Daoy (cell line): ENCODE measurements around the gene OSM. TPM values are rescaled to one million over a fixed set of nuclear protein-coding genes. Genes with fewer than 3 reads are reported as not detected.

Source experiments
- DNase-seq: peaks from one replicate; pipeline ENCODE4 v3.0.0-alpha.2; 2015; ENCODE audit warnings: low read depth
- total RNA-seq: library from RNA; depleted of rRNA; stranded (reverse); fragments of >200 nt; shearing (Covaris generic); gene quantifications from 2 replicates; pipeline ENCODE4 v1.2.3, GENCODE V29; 2014

OSM gene
- total RNA-seq, 1 experiment from 2014 or later = 0.06 TPM

- DNase-seq = no peak
Observed at GRCh38 chr22:30297991-30298701, 31.5 kb upstream of the OSM start.

- DNase-seq = no peak
Observed at GRCh38 chr22:30297276-30297990, 30.8 kb upstream of the OSM start.

GRCh38 chr22:30296833-30297232 is 30.2 kb upstream of the OSM start:
- no peak for DNase-seq

- no peak for DNase-seq
Observed at GRCh38 chr22:30296324-30296723, 29.7 kb upstream of the OSM start.

GRCh38 chr22:30295576-30295975 is 28.9 kb upstream of the OSM start:
- no peak for DNase-seq

GRCh38 chr22:30294830-30295229 is 28.2 kb upstream of the OSM start:
- no peak for DNase-seq

- DNase-seq = no peak
Observed at GRCh38 chr22:30294066-30294465, 27.4 kb upstream of the OSM start.

- DNase-seq = no peak
Observed at GRCh38 chr22:30293026-30293425, 26.4 kb upstream of the OSM start.

- DNase-seq = no peak
Observed at GRCh38 chr22:30292069-30292970, 25.7 kb upstream of the OSM start.

- peak; percentile 64 for DNase-seq
Observed at GRCh38 chr22:30291058-30291892, 24.6 kb upstream of the OSM start.

- DNase-seq = peak; percentile 78
Observed at GRCh38 chr22:30290342-30291057, 23.8 kb upstream of the OSM start.

- no peak for DNase-seq
Observed at GRCh38 chr22:30289980-30290313, 23.3 kb upstream of the OSM start.

- peak; percentile 99 for DNase-seq
Observed at GRCh38 chr22:30289141-30289979, 22.7 kb upstream of the OSM start, which contains the start of gene CASTOR1. CASTOR1 (minus strand) TSS chr22:30289505; CDS start chr22:30289497, 8 bp downstream.

GRCh38 chr22:30288419-30289140 is 21.9 kb upstream of the OSM start:
- DNase-seq = no peak

- DNase-seq = peak; percentile 95
Observed at GRCh38 chr22:30287648-30288418, 21.2 kb upstream of the OSM start.

- DNase-seq = peak; percentile 76
Observed at GRCh38 chr22:30286813-30287647, 20.4 kb upstream of the OSM start.

GRCh38 chr22:30286331-30286730 is 19.7 kb upstream of the OSM start:
- DNase-seq = no peak

GRCh38 chr22:30285846-30286200 is 19.2 kb upstream of the OSM start:
- DNase-seq = no peak
